Endothelial cell of hepatic sinusoid (primary cell): ENCODE data around the gene XIAP.
"Not testable (repeated sequence)": the region's sequence is repeated elsewhere in the genome, so short reads cannot be mapped to it uniquely, and the experiment has no call there.

Experiments
- in situ Hi-C: cut with HindIII; loops from 2 replicates; pipeline ENCODE4 v1.10.0; 2017; ENCODE audit warnings: low sequenced_read_pairs

The XIAP gene

DNA sequence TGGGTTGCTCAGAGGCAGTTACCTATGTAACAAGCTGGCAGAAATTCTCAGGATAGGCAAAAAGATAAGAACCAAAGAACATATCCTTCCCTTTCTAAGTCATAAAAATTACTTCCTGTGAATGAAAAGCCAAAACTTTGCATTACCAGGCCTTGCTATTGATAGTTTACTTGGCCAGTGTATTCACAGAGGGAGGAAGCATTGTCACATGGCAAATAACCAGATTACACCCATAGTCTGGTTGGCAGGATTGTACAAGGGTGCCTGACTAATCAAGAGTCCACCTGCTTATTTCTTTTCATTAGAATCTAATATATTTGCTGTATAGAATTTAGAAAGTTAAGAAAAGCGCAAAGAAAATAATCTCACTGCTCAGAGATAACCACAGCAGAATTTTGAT, 14.1 kb downstream of the XIAP start:
- in situ Hi-C loops, result no loop called here

DNA sequence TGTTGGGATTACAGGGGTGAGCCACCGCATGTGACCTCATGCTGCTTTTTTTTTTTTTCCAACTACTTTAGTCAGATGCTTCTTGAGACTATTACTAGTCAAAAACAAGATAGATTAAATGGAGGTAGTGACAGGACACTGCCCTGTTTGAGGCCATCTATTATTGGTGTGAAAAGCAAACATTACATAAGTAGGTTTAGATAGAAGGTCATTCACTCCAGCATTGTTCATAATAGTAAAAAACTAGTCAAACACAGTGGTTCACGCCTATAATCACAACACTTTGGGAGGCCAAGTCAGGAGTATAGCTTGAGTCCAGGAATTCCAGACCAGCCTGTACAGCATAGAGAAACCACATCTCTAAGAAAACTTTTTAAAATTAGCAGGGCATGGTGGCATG, 16.3 kb downstream of the XIAP start:
- in situ Hi-C loops, result no loop called here

GRCh38 chrX:123876844-123877243, 17.0 kb downstream of the XIAP start:
- in situ Hi-C loops, result no loop called here

- in situ Hi-C loops, result no loop called here
Observed at GRCh38 chrX:123878252-123878721, 18.4 kb downstream of the XIAP start.

DNA sequence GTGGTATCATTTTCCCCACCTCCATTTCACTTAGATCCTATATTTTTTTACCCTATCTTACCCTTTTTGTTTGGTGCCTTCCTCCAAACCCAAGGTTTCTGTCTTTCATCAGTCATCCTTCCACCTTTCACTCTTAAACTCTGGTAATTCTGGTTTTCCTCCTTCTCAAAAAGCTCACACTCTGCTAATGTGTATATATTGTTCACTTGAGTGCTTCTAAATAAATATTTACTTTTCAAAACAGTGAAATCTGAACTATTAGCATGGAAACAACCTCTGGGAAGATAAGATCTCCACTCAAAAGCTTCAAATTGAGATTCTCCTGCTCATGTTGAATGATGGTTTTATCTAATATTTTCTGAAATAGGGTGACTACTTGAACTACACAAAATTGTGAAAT, 21.5 kb downstream of the XIAP start:
- in situ Hi-C loops, result no loop called here

DNA sequence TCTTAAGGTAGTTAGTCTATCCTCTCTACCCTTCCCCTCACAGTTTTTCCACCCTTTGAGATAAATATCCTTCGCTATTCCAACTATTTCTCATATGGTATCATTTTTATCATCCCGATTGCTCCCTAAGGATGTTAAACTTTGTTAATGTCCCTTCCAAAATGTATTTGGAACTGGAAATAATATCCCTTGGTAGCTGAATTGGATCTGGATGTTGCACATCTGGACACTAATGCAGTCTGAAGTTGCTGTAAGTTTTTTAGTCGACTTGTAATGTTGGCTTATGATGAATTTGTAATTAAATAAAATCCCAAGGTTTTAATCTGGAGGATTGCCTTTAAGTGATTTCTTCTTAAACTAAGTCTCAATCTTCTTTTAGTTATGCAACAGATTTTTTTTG, 22.5 kb downstream of the XIAP start:
- in situ Hi-C loops, result no loop called here

- in situ Hi-C loops, result no loop called here
Observed at GRCh38 chrX:123884809-123885408, 25.1 kb downstream of the XIAP start.

DNA sequence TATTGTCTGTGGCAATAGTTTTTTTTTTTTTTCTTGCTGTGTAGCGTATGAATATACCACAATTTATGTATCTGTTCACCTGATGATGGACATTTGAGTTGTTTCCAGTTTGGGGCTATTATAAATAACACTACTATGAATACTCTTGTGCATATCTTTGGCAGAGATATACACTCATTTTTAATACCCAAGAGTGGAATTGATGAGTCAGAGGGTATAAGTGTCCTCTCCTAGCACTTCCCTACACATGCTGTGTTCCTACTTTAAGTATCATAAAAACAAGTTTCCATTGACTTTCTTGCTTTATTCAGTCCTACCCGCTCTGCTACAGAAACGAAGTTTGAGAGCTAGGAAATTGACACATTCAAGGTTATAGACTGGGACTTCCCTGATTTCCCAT, 39.8 kb downstream of the XIAP start:
- in situ Hi-C loops, result no loop called here

DNA sequence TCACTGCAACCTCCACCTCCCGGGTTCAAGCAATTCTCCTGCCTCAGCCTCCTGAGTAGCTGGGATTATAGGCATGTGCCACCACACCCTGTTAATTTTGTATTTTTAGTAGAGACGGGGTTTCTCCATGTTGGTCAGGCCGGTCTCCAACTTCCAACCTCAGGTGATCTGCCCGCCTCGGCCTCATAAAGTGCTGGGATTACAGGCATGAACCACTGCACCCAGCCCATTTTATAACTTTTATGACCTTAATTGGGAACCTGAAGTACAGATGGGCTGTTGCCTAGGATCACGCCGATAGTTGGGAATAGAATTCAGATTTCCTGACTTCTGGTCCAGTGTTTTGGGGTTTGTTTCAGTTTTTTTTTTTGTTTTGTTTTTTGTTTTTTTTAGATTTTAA, 43.4 kb downstream of the XIAP start:
- in situ Hi-C loops, result not testable (repeated sequence)

- in situ Hi-C loops, result no loop called here
Observed at GRCh38 chrX:123905332-123905731, 45.5 kb downstream of the XIAP start.

DNA sequence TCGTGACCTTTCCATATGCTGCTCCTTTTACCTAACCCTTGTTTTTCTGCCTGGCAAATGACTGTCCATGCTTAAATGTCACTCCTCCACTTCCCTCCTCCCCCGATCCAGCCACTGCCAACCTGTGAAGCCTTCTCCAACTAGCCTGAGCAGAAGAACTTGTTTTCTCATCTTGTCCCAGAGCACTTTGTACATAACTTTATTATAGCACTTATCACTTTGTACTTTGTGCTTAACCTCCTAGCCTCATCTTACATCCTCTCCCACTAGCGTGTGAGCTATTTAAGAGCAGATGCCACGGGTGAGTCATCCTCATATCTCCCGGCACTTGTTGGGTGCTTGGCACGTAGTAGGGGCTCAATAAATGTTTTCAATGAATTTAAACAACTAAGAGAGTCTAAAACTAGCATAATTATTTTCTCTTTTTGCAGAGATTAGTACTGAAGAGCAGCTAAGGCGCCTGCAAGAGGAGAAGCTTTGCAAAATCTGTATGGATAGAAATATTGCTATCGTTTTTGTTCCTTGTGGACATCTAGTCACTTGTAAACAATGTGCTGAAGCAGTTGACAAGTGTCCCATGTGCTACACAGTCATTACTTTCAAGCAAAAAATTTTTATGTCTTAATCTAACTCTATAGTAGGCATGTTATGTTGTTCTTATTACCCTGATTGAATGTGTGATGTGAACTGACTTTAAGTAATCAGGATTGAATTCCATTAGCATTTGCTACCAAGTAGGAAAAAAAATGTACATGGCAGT, 46.9 kb downstream of the XIAP start:
- in situ Hi-C loops, result no loop called here

DNA sequence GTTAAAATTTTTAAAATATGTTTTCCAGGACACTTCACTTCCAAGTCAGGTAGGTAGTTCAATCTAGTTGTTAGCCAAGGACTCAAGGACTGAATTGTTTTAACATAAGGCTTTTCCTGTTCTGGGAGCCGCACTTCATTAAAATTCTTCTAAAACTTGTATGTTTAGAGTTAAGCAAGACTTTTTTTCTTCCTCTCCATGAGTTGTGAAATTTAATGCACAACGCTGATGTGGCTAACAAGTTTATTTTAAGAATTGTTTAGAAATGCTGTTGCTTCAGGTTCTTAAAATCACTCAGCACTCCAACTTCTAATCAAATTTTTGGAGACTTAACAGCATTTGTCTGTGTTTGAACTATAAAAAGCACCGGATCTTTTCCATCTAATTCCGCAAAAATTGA, 49.7 kb downstream of the XIAP start:
- in situ Hi-C loops, result no loop called here

GRCh38 chrX:123917069-123917468, 57.2 kb downstream of the XIAP start:
- in situ Hi-C loops, result no loop called here

DNA sequence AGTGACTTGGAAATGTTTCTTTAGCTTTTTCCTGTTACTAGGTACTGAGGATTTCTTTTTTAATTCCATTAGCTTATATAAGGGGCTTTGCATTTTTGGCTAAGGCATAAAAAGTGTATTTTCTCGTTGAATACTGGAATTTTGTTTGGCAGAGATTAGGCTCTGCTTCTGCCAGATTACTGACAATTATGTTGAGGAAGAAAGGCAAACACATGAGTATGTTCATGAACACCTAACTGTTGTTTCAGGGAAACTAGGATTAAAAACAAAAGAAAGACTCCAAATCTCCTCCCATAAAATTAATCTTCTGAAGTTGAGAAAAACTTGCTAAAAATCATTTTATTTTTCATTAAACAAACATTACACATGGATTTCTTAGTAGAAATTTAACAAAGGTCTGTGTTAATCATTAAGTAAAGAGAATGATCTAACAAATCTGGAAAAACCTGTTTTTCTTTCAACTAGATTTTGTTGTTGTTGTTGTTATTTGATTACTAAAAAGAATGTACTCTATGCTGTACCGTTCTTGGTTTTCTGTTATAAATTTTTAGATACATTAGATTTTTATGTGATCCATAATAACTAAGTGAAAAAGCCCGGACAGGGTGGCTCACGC, 58.4 kb downstream of the XIAP start:
- in situ Hi-C loops, result no loop called here

DNA sequence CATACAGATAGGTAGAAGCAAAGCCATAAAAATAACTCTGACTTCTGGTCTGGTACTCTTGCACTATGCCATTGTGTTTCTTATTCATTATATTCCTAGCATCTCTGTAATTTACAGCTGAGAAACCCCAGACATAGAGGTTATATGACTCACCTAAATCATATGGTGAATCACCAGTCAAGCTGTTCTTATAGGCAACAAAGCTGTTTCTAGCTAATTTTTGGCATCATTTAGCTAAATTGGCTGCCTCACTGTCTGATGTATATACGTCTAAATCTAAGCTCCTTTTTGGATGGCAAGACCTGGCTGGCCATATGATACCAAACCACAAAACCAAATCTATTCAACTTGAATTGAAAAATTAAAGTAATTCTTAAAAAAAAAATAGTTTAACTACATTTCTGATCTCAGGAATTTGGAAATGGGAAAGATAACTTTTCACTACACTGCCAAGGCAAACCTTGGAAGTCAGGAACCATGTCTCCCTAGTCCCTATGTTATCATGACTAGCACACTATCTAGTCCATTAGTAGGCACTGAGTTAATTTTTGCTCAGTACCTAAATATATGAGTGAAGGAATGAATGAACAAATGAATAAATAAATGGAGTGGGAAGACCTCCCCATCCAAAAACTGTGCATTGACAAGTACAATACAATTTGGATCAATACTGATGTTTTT, 60.4 kb downstream of the XIAP start:
- in situ Hi-C loops, result no loop called here

GRCh38 chrX:123923211-123923610, 63.4 kb downstream of the XIAP start:
- in situ Hi-C loops, result no loop called here

GRCh38 chrX:123924186-123924585, 64.3 kb downstream of the XIAP start:
- in situ Hi-C loops, result no loop called here

- in situ Hi-C loops, result no loop called here
Observed at GRCh38 chrX:123927845-123928244, 68.0 kb downstream of the XIAP start.

DNA sequence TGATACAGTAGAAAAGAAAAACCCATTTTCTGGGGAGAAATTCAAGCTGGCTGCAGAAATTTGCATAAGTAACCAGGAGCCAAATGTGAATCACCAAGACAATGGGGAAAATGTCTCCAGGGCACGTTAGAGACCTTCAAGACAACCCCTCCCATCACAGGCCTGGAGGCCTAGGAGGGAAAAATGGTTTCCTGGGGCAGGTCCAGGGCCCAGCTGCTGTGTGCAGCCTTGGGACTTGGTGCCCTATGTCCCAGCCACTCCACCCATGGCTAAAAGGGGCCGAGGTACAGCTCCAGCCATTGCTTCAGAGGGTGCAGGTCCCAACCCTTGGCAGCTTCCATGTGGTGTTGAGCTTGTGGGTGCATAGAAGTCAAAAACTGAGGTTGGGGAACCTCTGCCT, 72.2 kb downstream of the XIAP start:
- in situ Hi-C loops, result not testable (repeated sequence)

- in situ Hi-C loops, result no loop called here
Observed at GRCh38 chrX:123943074-123943473, 83.2 kb downstream of the XIAP start.

DNA sequence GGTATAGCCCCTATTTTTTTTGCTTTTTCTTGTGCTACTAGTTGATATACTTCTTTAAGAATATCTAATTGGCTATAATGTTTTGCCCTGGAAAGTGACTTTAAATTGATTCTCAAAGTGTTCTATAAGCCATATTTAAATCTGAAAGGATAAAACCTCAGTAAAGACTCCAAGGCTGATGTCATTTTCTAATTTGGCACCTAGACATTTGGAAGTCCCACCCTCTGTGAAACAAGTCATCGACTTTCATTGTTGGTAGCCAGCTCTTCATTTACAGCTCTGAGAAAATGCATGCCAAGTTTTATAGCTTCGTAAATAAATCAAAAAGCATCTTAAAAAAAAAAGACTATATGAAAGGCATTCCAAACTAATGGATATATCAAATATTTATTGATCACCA, 83.6 kb downstream of the XIAP start:
- in situ Hi-C loops, result no loop called here

GRCh38 chrX:123949846-123950245, 90.0 kb downstream of the XIAP start:
- in situ Hi-C loops, result no loop called here
